K562 (cell line): ENCODE results near the gene PIK3C2G.

Source experiments
- ARID4B ChIP-seq: sonication (generic); formaldehyde crosslinking; IDR thresholded peaks from 2 replicates; pipeline ENCODE4 v1.8.0; 2022; ENCODE audit warnings: mild to moderate bottlenecking, missing genetic modification reagents
- JUN ChIP-seq, 2 experiments: sonication (generic) in 1 of 2; formaldehyde crosslinking in 1 of 2; IDR thresholded peaks; 2 replicates each; pipeline versions ENCODE4 v1.6.1 to v1.8.0; 2012 to 2022; ENCODE audit warnings: borderline replicate concordance in 2 of 2, mild to moderate bottlenecking in 2 of 2, improper control_type of control experiment in 1 of 2, low read depth in 1 of 2, low read length in 1 of 2, missing genetic modification reagents in 1 of 2
- MXD1 ChIP-seq: fragments of 250-450 bp; sonication (Bioruptor Pico); IDR thresholded peaks from 2 replicates; pipeline ENCODE4 v1.8.0; 2021; ENCODE audit warnings: borderline replicate concordance, mild to moderate bottlenecking, moderate library complexity; ENCODE audit not compliant: poor library complexity, severe bottlenecking
- NR3C1 ChIP-seq: sonication (generic); formaldehyde crosslinking; IDR thresholded peaks from 2 replicates; pipeline ENCODE4 v1.8.1; 2022; ENCODE audit warnings: missing genetic modification reagents
- PHF20 ChIP-seq: fragments of 450-650 bp; IDR thresholded peaks from 2 replicates; pipeline ENCODE4 v1.6.1; 2018; ENCODE audit not compliant: partially characterized antibody
- PRPF4 ChIP-seq: fragments of 200-400 bp; formaldehyde crosslinking; IDR thresholded peaks from one replicate; pipeline ENCODE4 v1.6.1; 2017; ENCODE audit warnings: low read length, low read depth, mild to moderate bottlenecking; ENCODE audit not compliant: insufficient read depth, poor library complexity, severe bottlenecking
- RCOR1 ChIP-seq, 2 experiments: IDR thresholded peaks; 2 replicates each; pipeline ENCODE4 v1.6.1; 2012; ENCODE audit warnings: low read depth in 2 of 2, low read length in 2 of 2, borderline replicate concordance in 1 of 2, improper control_type of control experiment in 1 of 2
- SMARCB1 ChIP-seq: IDR thresholded peaks from 2 replicates; pipeline ENCODE4 v1.6.1; 2011; ENCODE audit warnings: improper control_type of control experiment, low read depth; ENCODE audit not compliant: insufficient read length
- SOX6 ChIP-seq: fragments of 450-650 bp; IDR thresholded peaks from 2 replicates; pipeline ENCODE4 v1.6.1; 2014; ENCODE audit warnings: mild to moderate bottlenecking
- TEAD4 ChIP-seq, 2 experiments: sonication (generic) in 1 of 2; formaldehyde crosslinking in 1 of 2; IDR thresholded peaks; 2 replicates each; pipeline versions ENCODE4 v1.6.1 to v1.8.0; 2012 to 2022; ENCODE audit warnings: borderline replicate concordance in 1 of 2, inconsistent platforms in 1 of 2, low read length in 1 of 2, mild to moderate bottlenecking in 1 of 2, missing genetic modification reagents in 1 of 2
- XRCC5 ChIP-seq: fragments of 200-400 bp; formaldehyde crosslinking; IDR thresholded peaks from 2 replicates; pipeline ENCODE4 v1.6.1; 2017; ENCODE audit warnings: low read depth, mild to moderate bottlenecking, low read length
- ZNF24 ChIP-seq: fragments of 450-650 bp; IDR thresholded peaks from 2 replicates; pipeline ENCODE4 v1.6.1; 2016
- ZSCAN29 ChIP-seq: fragments of 450-650 bp; IDR thresholded peaks from 2 replicates; pipeline ENCODE4 v1.6.1; 2017
- TF ChIP-seq, protein P1 (sequence below): sonication (generic); formaldehyde crosslinking; IDR thresholded peaks from 2 replicates; pipeline ENCODE4 v1.8.0; 2022; ENCODE audit warnings: mild to moderate bottlenecking, low read depth, missing genetic modification reagents

GRCh38 chr12:18634382-18634781 lies 373.1 kb downstream of the PIK3C2G start:
- no peak for TF ChIP-seq XRCC5
- TF ChIP-seq RCOR1 (IDR thresholded peaks at IDR 0.05; ENCODE audit: borderline replicate concordance in 1 of 2, low read depth in 2 of 2, low read length in 2 of 2): no peak
- TF ChIP-seq, protein P1, sequence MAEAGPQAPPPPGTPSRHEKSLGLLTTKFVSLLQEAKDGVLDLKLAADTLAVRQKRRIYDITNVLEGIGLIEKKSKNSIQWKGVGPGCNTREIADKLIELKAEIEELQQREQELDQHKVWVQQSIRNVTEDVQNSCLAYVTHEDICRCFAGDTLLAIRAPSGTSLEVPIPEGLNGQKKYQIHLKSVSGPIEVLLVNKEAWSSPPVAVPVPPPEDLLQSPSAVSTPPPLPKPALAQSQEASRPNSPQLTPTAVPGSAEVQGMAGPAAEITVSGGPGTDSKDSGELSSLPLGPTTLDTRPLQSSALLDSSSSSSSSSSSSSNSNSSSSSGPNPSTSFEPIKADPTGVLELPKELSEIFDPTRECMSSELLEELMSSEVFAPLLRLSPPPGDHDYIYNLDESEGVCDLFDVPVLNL: no peak
- no peak for TF ChIP-seq ZNF24
- no peak for TF ChIP-seq SOX6
- TF ChIP-seq SMARCB1: no peak
- no peak for TF ChIP-seq ZSCAN29
- TF ChIP-seq JUN (IDR thresholded peaks at IDR 0.05; ENCODE audit: borderline replicate concordance, low read depth, low read length): no peak
- TF ChIP-seq JUN (CRISPR knock-in tag; IDR thresholded peaks at IDR 0.05; ENCODE audit: borderline replicate concordance): no peak
- TF ChIP-seq ARID4B (CRISPR knock-in tag): no peak
- no peak for TF ChIP-seq PHF20
- no peak for TF ChIP-seq PRPF4
- TF ChIP-seq MXD1 (CRISPR knock-in tag): no peak
- TF ChIP-seq TEAD4 (IDR thresholded peaks at IDR 0.05; ENCODE audit: low read length): no peak
- TF ChIP-seq TEAD4 (CRISPR knock-in tag; IDR thresholded peaks at IDR 0.05; ENCODE audit: borderline replicate concordance): no peak
- TF ChIP-seq NR3C1 (CRISPR knock-in tag): no peak
